Central memory CD4-positive, alpha-beta T cell (primary cell): ENCODE results near the gene RNF144B.
"Not testable (repeated sequence)": the region's sequence is repeated elsewhere in the genome, so short reads cannot be mapped to it uniquely, and the experiment has no call there.

Experiments used
- DNase-seq: peaks from one replicate; pipeline ENCODE4 v3.0.0; 2022
- total RNA-seq, 3 experiments: gene quantifications; one replicate each; lab custom pipeline; 2026; lab: John Stamatoyannopoulos, UW

RNF144B gene
- 1.1 to 5.8 (median 3.9) reads per million in 3 experiments for total RNA-seq

GRCh38 chr6:18387061-18387721 is at the start of gene RNF144B:
RNF144B (plus strand) TSS chr6:18387350; CDS start chr6:18399535, 12,185 bp downstream.
- DNase-seq = peak; percentile 59

DNA sequence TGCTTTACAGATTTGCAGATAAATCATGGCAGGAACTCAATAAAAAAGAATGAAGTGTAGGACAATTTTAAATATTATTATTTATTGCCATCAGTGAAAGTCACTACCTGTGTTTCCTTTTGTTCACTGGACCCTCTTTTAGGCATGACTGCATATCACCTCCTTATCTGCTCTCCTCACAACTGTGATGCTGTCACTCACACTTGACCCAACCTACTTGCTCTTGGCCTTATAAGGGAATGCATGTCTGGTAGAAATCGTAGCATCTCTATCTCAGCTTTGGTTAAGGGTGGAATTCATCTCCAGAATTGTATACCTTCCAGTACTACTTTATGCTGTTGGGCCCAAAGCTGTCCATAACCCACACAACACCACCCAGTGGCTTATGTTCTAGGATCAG is 47.6 kb upstream of the RNF144B start:
- no peak for DNase-seq

DNA sequence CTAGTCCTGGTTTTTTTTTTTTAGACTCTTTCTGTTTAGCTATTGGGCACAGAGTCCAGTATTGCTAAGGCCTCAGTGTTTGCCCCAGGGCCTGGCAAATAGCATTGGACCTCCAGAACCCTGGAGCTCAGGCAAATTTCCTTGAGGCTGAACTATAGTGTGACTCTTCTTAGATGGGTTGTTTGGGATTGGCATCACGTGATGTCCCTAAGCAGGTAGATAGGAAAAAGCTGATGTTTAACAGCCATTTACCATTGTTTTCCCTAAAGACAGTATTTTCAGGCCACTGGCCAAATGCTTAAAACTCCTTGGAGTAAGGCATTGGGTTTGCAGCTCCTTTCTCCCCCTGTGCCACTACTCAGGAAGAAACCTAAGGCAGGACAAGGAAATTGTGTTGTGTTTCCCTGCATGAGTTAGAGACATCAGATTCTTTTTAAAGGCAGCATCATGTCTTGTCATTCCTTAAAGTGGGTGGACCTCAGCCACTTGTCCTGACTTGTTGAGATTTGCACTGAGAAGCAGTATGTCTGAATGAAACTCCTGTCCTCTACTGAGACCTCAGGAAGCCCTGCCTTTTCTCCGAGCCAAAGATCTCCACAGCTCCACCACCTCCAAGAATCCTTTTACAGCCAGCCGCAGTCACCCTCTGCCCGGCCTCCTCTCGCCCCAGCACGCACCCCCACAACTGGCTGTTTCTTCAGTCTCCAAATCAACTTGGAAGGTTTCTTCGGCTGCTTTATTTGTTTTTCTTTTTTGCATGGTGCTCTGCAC is 46.2 kb upstream of the RNF144B start:
- DNase-seq = no peak

DNA sequence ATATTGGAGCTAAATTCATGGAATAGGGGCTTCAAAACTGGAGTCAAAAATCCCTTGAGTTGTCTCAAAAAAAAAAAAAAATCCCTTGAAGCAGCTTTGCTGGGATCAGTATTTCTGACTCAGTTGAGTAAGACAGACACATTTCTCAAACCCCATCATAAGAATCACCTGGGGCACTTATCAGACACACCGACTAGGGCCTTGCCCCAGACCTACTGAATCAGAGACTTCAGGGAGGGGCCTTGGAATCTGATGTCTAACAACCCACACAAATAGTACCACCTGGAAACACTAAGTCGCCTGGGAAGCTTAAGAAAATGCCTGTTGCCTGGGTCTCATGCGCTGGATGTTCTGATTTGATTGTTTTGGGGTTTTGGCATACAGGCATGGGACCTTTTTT is 44.9 kb upstream of the RNF144B start:
- DNase-seq = no peak

DNA sequence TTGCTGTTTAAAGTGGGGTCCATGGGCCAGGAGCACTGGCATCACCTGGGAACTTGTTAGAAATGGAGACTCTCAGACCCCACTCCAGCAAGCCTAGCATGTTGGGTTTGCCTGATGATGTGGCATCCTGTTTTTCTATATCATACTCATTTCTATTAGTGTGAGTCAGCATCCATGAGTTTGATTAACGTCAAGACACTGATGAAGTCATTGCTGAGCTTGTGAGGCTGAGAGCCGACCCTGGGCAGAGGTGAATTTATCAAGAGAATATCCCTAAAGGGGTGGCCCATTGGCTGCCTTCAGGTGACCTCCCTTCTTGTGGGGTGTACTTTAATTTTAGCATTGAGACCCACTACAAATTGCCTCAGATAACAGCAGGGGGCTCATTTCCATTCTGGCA is 43.4 kb upstream of the RNF144B start:
- no peak for DNase-seq

DNA sequence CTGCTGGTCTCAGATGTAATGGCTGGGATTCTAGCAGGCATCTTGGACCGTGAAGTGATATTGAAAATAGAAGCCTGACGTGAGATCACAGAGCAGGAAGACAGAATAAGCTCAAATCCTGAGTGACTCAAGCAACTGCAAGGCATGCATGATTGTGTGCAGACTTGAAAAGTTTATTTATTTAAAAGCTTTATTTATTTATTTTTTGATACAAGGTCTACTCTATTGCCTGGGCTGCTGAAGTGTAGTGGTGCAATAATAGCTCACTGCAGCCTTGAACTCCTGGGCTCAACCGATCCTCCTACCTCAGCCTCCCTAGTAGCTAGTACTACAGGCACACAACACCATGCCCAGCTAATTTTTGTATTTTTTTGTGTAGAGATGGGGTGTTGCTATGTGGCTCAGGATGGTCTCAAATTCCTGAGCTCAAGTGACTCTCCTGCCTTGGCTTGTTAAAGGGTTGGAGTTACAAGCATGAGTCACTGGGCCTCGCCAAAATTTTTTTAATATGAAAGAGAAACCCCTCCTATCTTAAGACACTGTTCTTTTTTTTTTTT is 40.1 kb upstream of the RNF144B start:
- DNase-seq = no peak

- DNase-seq = no peak
Observed at GRCh38 chr6:18347866-18348265, 39.3 kb upstream of the RNF144B start.

DNA sequence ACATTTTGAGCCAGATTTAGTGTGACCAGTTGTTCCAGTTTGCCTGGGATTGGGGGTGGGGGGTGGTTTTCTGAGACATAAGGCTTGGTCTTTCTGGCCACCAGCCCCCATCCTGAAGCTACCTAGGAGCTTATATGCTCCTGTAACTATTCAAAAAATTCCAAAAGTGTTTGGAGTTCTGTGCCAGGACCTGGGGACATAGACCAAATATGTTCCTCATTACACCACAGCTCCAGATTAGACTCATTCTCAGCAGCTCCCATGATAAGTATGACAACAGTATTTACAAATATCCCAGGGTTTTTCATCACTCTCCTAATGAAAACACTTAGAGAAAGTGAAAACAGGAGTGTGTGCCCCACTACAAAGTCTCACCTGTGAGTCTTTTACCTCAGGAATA is 37.8 kb upstream of the RNF144B start:
- DNase-seq = no peak

DNA sequence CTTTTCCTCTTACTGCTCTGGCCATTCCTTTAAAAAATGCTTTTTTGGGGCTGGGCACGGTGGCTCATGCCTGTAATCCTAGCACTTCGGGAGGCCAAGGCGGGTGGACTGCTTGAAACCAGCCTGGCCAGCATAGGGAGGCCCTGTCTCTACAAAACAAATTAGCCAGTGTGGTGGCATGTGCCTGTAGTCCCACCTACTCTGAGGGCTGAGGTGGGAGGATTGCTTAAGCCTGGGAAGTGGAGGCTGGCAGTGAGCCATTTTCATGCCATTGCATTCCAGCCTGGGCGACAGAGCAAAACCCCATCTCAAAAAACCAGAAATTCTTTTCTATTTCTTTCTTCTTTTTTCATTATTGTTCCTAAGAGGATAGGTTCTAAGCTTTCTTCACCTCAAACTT is 36.9 kb upstream of the RNF144B start:
- DNase-seq = no peak

- no peak for DNase-seq
Observed at GRCh38 chr6:18350712-18351111, 36.4 kb upstream of the RNF144B start.

- DNase-seq = no peak
Observed at GRCh38 chr6:18352001-18352400, 35.1 kb upstream of the RNF144B start.

- DNase-seq = no peak
Observed at GRCh38 chr6:18352842-18353241, 34.3 kb upstream of the RNF144B start.

- no peak for DNase-seq
Observed at GRCh38 chr6:18353251-18353650, 33.9 kb upstream of the RNF144B start.

GRCh38 chr6:18357546-18357945 is 29.6 kb upstream of the RNF144B start:
- DNase-seq = not testable (repeated sequence)

- DNase-seq = no peak
Observed at GRCh38 chr6:18359237-18359885, 27.8 kb upstream of the RNF144B start.

DNA sequence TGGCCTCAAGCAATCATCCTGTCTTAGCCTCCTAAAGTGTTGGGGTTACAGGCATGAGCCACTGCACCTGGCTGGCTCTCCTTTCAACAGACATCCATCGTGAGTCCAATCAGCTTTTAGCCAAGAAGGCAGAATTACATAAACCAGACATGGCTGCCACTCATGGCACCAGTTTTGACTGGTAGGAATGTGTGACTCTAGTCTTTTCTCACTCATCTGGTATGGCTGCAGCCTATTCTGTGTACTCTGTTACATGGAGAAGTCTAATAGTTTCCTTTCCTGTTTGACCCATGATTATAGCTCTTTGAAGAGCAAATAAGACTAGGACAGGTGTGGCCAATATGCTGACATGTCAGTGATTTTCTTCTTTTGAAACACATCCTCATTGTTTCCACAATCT is 27.0 kb upstream of the RNF144B start:
- no peak for DNase-seq

DNA sequence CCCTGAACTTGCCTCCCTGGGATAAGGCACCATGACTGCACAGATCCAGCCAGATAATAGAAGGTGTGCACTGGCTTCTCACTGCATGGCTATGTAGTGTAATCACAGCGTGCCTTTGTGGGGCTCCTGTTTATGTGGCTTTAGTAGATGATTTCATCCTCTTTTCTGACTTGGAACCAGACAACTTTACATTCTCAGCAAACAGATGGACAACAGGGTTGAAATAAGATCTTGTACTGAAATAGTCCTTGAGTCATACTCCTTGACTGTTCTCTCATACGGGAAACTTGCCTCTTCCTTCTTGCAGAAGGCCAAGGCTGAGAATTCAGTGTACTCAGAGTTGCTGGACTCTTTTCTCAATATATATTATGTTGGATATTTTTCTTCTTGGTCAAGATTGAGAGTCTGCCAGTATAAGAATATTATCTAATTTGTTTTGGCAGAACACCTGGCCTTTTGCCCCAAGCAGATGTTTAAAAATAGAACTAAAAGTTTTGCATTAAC is 25.0 kb upstream of the RNF144B start:
- DNase-seq = no peak

GRCh38 chr6:18363746-18364145 is 23.4 kb upstream of the RNF144B start:
- no peak for DNase-seq

DNA sequence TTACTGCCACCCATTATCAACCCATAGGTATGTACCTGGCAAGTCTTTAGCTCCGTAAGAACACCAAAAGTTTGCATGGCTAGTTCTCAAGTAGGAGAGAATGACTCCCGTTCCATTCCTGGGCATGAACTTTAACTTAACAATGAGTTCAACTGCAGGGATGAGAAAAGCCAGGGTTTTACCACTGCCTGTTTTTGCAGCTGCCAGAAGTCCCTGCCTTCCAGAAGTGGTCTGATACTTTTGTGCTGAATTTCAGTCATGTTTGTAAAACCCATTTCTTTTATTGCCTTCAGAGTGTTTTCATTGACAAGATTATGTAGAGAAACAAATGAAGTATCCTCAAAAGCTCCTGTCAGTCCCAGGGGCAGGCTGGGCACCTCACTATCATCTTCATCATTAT is 22.6 kb upstream of the RNF144B start:
- not testable (repeated sequence) for DNase-seq

GRCh38 chr6:18367371-18367770 is 19.8 kb upstream of the RNF144B start:
- no peak for DNase-seq

DNA sequence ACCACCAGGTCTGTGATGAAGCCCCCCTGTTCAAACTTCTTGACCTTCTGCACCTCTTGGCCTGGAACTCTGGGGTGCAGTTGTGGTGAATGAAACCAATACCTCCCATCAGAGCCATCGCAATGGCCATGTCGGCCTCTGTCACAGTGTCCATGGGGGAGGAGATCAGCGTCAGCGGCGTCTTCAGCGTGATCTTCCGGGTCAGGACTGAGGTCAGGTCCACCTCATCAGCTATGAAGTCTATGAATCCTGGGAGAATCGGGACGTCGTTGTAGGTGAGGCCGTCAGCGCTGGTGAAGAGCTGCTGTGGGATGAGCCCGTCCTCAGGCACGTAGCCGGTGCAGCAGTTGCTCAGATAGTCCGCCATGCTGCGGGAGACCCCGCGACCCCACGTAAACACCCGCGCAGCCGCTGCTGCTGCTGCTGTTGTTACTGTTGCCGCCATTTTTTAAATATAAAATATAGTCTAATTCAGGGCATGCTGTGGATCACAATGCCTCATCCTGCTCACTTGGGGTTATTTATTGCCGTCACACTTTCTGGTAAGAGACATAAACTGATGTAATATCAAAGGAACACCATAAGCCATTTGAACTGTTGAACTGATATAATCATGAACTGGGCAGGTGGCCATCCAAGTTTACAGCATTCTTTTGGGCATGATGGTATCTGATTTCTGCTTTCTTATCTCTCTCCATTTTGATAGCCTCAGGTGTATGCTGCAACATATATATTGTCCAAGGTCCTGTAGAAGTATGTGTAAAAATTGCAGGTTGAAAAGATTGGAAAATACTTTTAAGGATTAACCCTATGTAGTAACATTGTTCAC is 18.7 kb upstream of the RNF144B start:
- no peak for DNase-seq

GRCh38 chr6:18371010-18371409 is 16.1 kb upstream of the RNF144B start:
- no peak for DNase-seq
